GM12878 (cell line): ENCODE measurements around the gene NBEAL1. TPM values are rescaled to one million over a fixed set of nuclear protein-coding genes. Genes with fewer than 3 reads are reported as not detected.
A peak's percentile ranks its signal among the peaks of the same experiment; 100 is the strongest.

ENCODE experiments used
- BRCA1 ChIP-seq: IDR thresholded peaks from 2 replicates; pipeline ENCODE4 v1.6.1; 2011; ENCODE audit warnings: low read depth, low read length, improper control_type of control experiment
- DPF2 ChIP-seq: fragments of 450-650 bp; IDR thresholded peaks from 2 replicates; pipeline ENCODE4 v1.6.1; 2017; ENCODE audit warnings: mild to moderate bottlenecking
- ETV6 ChIP-seq, 2 experiments: fragments of 450-650 bp in 1 of 2; IDR thresholded peaks in 1 of 2; conservative IDR thresholded peaks in 1 of 2; 2 replicates each; pipeline ENCODE4 v1.6.1; 2014; ENCODE audit warnings: antibody characterized with exemption in 1 of 2, borderline replicate concordance in 1 of 2, low read depth in 1 of 2, mild to moderate bottlenecking in 1 of 2, moderate library complexity in 1 of 2
- FOXM1 ChIP-seq: IDR thresholded peaks from 2 replicates; pipeline ENCODE4 v1.6.1; 2012; ENCODE audit warnings: low read depth, mild to moderate bottlenecking, inconsistent platforms, low read length, moderate library complexity
- GABPA ChIP-seq: IDR thresholded peaks from 2 replicates; pipeline ENCODE4 v1.6.1; 2014; ENCODE audit warnings: antibody characterized with exemption, low read depth, mild to moderate bottlenecking, inconsistent platforms
- HCFC1 ChIP-seq: fragments of 150-350 bp; IDR thresholded peaks from 2 replicates; pipeline ENCODE4 v1.6.1; 2014; ENCODE audit warnings: low read length
- IRF4 ChIP-seq: IDR thresholded peaks from 2 replicates; pipeline ENCODE4 v1.6.1; 2011; ENCODE audit warnings: low read depth, low read length
- JUND ChIP-seq: IDR thresholded peaks from 2 replicates; pipeline ENCODE4 v1.6.1; 2012; ENCODE audit warnings: low read depth, mild to moderate bottlenecking, low read length, improper control_type of control experiment, moderate library complexity
- KDM1A ChIP-seq: fragments of 200-600 bp; sonication (generic); IDR thresholded peaks from 2 replicates; pipeline ENCODE4 v1.6.1; 2016; ENCODE audit warnings: borderline replicate concordance
- MTA2 ChIP-seq: fragments of 450-650 bp; IDR thresholded peaks from 2 replicates; pipeline ENCODE4 v1.6.1; 2016; ENCODE audit warnings: low read depth, mild to moderate bottlenecking, moderate library complexity
- MYB ChIP-seq: fragments of 150-350 bp; IDR thresholded peaks from 2 replicates; pipeline ENCODE4 v1.6.1; 2014; ENCODE audit warnings: mild to moderate bottlenecking, low read depth, low read length, borderline replicate concordance
- NR2C2 ChIP-seq: IDR thresholded peaks from 2 replicates; pipeline ENCODE4 v1.6.1; 2011; ENCODE audit warnings: borderline replicate concordance, low read depth; ENCODE audit not compliant: control insufficient read depth, insufficient read length
- SPI1 ChIP-seq: IDR thresholded peaks from 2 replicates; pipeline ENCODE4 v1.6.1; 2011; ENCODE audit warnings: low read depth, mild to moderate bottlenecking, low read length, moderate library complexity, borderline replicate concordance; ENCODE audit not compliant: insufficient read depth
- SUZ12 ChIP-seq: fragments of 200-600 bp; sonication (generic); IDR thresholded peaks from one replicate; pipeline ENCODE4 v1.6.1; 2018; ENCODE audit warnings: antibody characterized with exemption, mild to moderate bottlenecking; ENCODE audit not compliant: unreplicated experiment
- ZNF274 ChIP-seq: IDR thresholded peaks from one replicate; pipeline ENCODE4 v1.8.0; 2011; ENCODE audit not compliant: insufficient read length, insufficient read depth
- polyA plus RNA-seq, 11 experiments: library from polyadenylated mRNA; depleted of rRNA in 4 of 11; unstranded in 6 of 11; stranded (reverse) in 5 of 11; fragments of >200 nt; fragmentation: Nextera tagmentation in 4 of 11; fragmentation: Illumina TruSeq in 1 of 11; extraction: Ambion mirVana in 4 of 11; extraction: Trizol in 1 of 11; gene quantifications; 1 replicate in 1 of 11; 2 replicates in 10 of 11; pipeline versions ENCODE4 v1.2.1 to v1.2.3, GENCODE V29; 2011 to 2016; ENCODE audit warnings: inconsistent platforms in 2 of 11, missing spikeins in 2 of 11, low read depth in 1 of 11
- total RNA-seq, 4 experiments: library from RNA; depleted of rRNA in 3 of 4; stranded (reverse); fragments of >200 nt in 3 of 4; fragmentation: Illumina TruSeq in 1 of 4; extraction: Trizol in 1 of 4; gene quantifications; 2 replicates each; pipeline versions ENCODE4 v1.2.1 to v1.2.3, GENCODE V29; 2013 to 2021
- TF ChIP-seq, protein P1 (sequence below): fragments of 450-650 bp; conservative IDR thresholded peaks from 2 replicates; pipeline ENCODE4 v1.6.1; 2017; ENCODE audit warnings: mild to moderate bottlenecking, moderate library complexity
- TF ChIP-seq, protein P2 (sequence below): fragments of 450-650 bp; IDR thresholded peaks from 2 replicates; pipeline ENCODE4 v1.6.1; 2014; ENCODE audit warnings: mild to moderate bottlenecking
- TF ChIP-seq, protein P3 (sequence below): IDR thresholded peaks from 2 replicates; pipeline ENCODE4 v1.6.1; 2012; ENCODE audit warnings: low read depth, low read length, improper control_type of control experiment
- TF ChIP-seq, protein P4 (sequence below): IDR thresholded peaks from 2 replicates; pipeline ENCODE4 v1.6.1; 2012; ENCODE audit warnings: low read depth, low read length, improper control_type of control experiment
- TF ChIP-seq, protein P5 (sequence below): fragments of 450-650 bp; IDR thresholded peaks from 2 replicates; pipeline ENCODE4 v1.6.1; 2018; ENCODE audit warnings: mild to moderate bottlenecking, low read depth, moderate library complexity; ENCODE audit not compliant: partially characterized antibody

Gene NBEAL1
- total and polyA plus RNA-seq, 10 of the 15 experiments (the other 5 are each of a cell fraction or from before 2014, with no cell fraction given), result 1.9 to 16.1 (median 7.2) TPM

DNA sequence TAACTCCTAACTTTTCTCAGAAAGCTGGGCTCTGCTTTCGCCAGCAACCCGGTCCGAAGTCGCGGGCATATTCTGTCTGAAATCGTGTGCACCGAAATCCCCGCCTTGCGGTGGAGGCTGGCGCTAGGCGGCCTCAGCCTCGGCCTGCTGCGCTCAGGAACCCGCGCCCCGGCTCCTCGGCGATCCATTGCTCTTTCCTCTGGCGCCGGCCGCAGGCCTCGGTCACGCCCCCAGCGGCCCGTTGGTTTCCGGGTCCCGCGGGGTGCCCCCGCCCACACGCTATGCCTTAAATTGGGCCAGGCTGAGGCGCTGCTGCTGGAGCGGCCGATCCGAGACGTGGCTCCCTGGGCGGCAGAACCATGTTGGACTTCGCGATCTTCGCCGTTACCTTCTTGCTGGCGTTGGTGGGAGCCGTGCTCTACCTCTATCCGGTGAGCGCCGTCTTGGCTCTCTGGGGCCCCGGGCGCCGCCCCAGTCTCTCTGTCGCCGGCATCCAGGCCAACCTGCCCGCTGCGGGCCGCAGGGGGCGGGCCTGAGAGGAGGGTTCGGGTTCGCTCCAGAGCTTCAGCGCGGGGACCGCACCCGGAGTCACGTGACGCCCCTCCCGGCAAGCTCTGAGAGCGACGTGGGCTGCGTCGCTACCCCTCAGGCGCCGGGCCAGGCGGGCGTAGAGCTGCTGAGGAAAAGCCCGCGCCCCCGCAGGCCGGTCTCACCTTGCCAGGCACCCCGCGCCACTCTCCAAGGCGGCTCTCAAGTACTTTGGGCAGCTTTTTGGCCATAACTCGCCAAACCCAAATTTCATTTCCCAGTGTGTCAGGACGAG is 224.2 kb downstream of the NBEAL1 start, which contains the start of gene CYP20A1 (continued):
- TF ChIP-seq ZNF274, result no peak
- TF ChIP-seq, protein P1, sequence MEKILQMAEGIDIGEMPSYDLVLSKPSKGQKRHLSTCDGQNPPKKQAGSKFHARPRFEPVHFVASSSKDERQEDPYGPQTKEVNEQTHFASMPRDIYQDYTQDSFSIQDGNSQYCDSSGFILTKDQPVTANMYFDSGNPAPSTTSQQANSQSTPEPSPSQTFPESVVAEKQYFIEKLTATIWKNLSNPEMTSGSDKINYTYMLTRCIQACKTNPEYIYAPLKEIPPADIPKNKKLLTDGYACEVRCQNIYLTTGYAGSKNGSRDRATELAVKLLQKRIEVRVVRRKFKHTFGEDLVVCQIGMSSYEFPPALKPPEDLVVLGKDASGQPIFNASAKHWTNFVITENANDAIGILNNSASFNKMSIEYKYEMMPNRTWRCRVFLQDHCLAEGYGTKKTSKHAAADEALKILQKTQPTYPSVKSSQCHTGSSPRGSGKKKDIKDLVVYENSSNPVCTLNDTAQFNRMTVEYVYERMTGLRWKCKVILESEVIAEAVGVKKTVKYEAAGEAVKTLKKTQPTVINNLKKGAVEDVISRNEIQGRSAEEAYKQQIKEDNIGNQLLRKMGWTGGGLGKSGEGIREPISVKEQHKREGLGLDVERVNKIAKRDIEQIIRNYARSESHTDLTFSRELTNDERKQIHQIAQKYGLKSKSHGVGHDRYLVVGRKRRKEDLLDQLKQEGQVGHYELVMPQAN, result peak; percentile 73
- no peak for TF ChIP-seq FOXM1
- TF ChIP-seq MTA2, result no peak
- 0 out of 2 replicates have a peak, but pooled peaks have one; percentile 38 for TF ChIP-seq JUND
- TF ChIP-seq SUZ12, result no peak
- peak; percentile 78 for TF ChIP-seq NR2C2
- no peak for TF ChIP-seq BRCA1
- TF ChIP-seq IRF4, result no peak; the same call in 1 of the 2 replicates
- peak; percentile 73 for TF ChIP-seq HCFC1
- TF ChIP-seq, protein P2, sequence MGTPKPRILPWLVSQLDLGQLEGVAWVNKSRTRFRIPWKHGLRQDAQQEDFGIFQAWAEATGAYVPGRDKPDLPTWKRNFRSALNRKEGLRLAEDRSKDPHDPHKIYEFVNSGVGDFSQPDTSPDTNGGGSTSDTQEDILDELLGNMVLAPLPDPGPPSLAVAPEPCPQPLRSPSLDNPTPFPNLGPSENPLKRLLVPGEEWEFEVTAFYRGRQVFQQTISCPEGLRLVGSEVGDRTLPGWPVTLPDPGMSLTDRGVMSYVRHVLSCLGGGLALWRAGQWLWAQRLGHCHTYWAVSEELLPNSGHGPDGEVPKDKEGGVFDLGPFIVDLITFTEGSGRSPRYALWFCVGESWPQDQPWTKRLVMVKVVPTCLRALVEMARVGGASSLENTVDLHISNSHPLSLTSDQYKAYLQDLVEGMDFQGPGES, result no peak
- no peak for TF ChIP-seq GABPA
- peak; percentile 86 for TF ChIP-seq DPF2
- TF ChIP-seq MYB, result no peak
- no peak for TF ChIP-seq KDM1A
- TF ChIP-seq, protein P3, sequence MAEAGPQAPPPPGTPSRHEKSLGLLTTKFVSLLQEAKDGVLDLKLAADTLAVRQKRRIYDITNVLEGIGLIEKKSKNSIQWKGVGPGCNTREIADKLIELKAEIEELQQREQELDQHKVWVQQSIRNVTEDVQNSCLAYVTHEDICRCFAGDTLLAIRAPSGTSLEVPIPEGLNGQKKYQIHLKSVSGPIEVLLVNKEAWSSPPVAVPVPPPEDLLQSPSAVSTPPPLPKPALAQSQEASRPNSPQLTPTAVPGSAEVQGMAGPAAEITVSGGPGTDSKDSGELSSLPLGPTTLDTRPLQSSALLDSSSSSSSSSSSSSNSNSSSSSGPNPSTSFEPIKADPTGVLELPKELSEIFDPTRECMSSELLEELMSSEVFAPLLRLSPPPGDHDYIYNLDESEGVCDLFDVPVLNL, result 0 out of 2 replicates have a peak, but pooled peaks have one; percentile 11
- peak in 1 of 2 experiments; percentile 25; a peak in 1 of 4 replicates for TF ChIP-seq ETV6 (conservative IDR thresholded peaks at IDR 0.05 in 1 of 2, IDR thresholded peaks at IDR 0.05 in 1 of 2; ENCODE audit: borderline replicate concordance in 1 of 2, low read depth in 1 of 2)
- TF ChIP-seq, protein P4, sequence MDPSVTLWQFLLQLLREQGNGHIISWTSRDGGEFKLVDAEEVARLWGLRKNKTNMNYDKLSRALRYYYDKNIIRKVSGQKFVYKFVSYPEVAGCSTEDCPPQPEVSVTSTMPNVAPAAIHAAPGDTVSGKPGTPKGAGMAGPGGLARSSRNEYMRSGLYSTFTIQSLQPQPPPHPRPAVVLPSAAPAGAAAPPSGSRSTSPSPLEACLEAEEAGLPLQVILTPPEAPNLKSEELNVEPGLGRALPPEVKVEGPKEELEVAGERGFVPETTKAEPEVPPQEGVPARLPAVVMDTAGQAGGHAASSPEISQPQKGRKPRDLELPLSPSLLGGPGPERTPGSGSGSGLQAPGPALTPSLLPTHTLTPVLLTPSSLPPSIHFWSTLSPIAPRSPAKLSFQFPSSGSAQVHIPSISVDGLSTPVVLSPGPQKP, result 0 out of 2 replicates have a peak, but pooled peaks have one; percentile 65
- TF ChIP-seq, protein P5, sequence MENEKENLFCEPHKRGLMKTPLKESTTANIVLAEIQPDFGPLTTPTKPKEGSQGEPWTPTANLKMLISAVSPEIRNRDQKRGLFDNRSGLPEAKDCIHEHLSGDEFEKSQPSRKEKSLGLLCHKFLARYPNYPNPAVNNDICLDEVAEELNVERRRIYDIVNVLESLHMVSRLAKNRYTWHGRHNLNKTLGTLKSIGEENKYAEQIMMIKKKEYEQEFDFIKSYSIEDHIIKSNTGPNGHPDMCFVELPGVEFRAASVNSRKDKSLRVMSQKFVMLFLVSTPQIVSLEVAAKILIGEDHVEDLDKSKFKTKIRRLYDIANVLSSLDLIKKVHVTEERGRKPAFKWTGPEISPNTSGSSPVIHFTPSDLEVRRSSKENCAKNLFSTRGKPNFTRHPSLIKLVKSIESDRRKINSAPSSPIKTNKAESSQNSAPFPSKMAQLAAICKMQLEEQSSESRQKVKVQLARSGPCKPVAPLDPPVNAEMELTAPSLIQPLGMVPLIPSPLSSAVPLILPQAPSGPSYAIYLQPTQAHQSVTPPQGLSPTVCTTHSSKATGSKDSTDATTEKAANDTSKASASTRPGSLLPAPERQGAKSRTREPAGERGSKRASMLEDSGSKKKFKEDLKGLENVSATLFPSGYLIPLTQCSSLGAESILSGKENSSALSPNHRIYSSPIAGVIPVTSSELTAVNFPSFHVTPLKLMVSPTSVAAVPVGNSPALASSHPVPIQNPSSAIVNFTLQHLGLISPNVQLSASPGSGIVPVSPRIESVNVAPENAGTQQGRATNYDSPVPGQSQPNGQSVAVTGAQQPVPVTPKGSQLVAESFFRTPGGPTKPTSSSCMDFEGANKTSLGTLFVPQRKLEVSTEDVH, result no peak
- no peak for TF ChIP-seq SPI1
